Adipocyte (in vitro differentiated cells): Measurements from ENCODE around the gene TMPRSS3.

Source experiments
- DNase-seq: peaks from one replicate; pipeline ENCODE4 v3.0.0-alpha.2; 2015; ENCODE audit warnings: low read depth
- H3K27me3 ChIP-seq: replicated peaks from 2 replicates; pipeline ENCODE4 v1.7.0; 2013; ENCODE audit warnings: mild to moderate bottlenecking, low read length, moderate library complexity; ENCODE audit not compliant: control insufficient read depth, insufficient read depth
- H3K36me3 ChIP-seq: 2 replicates; pipeline ENCODE4 v1.7.0; 2013; ENCODE audit warnings: low read length, mild to moderate bottlenecking, moderate library complexity; ENCODE audit not compliant: control insufficient read depth, insufficient read depth, severe bottlenecking
- H3K4me1 ChIP-seq: 2 replicates; pipeline ENCODE4 v1.7.0; 2013; ENCODE audit warnings: mild to moderate bottlenecking, low read length, moderate library complexity; ENCODE audit not compliant: control insufficient read depth, insufficient read depth
- H3K4me3 ChIP-seq: 2 replicates; pipeline ENCODE4 v1.7.0; 2013; ENCODE audit warnings: mild to moderate bottlenecking, low read length, moderate library complexity
- H3K9ac ChIP-seq: 2 replicates; pipeline ENCODE4 v1.7.0; 2013; ENCODE audit warnings: mild to moderate bottlenecking, low read length, moderate library complexity
- H3K9me3 ChIP-seq: 2 replicates; pipeline ENCODE4 v1.7.0; 2013; ENCODE audit warnings: mild to moderate bottlenecking, low read length, moderate library complexity; ENCODE audit not compliant: control insufficient read depth

The TMPRSS3 gene

GRCh38 chr21:42377211-42377950 is 18.5 kb downstream of the TMPRSS3 start:
- H3K9ac ChIP-seq: no peak overlapping the region
- no peak overlapping the region for H3K4me3 ChIP-seq
- no peaks in the 10 kb centered on the region for H3K9me3 ChIP-seq
- H3K4me1 ChIP-seq: no peaks in the 10 kb centered on the region
- H3K36me3 ChIP-seq: no peaks in the 10 kb centered on the region
- DNase-seq: no peak
- peaks cover 69% of the 10 kb centered on the region for H3K27me3 ChIP-seq

GRCh38 chr21:42376338-42376982 is 19.4 kb downstream of the TMPRSS3 start:
- H3K4me3 ChIP-seq: no peak overlapping the region
- H3K36me3 ChIP-seq: no peaks in the 10 kb centered on the region
- H3K4me1 ChIP-seq: no peaks in the 10 kb centered on the region

DNA sequence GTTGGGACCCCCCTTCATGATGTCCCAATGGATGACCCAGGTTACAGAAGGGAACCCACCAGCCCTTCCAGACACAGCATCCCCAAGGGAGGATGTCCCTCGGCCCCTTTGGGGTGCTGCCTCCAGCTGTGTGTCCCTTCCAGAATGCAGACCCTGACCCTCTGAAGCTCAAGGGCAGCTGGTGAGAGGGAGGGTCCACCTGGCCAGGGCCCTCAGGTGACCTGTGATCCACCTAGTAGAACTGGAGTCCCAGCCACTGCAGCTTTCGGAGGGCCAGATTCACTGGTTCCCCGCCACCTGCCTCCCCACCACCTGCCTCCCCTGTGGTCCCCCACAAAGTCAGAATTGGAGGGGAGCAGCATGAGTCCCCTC is 19.9 kb downstream of the TMPRSS3 start:
- Histone ChIP-seq H3K4me1 (no peaks in the 10 kb centered on the region), H3K9ac (no peak overlapping the region), H3K4me3 (no peak overlapping the region), H3K9me3 (no peaks in the 10 kb centered on the region), H3K27me3 (peaks cover 63% of the 10 kb centered on the region), H3K36me3 (no peaks in the 10 kb centered on the region)
- DNase-seq: no peak

More at GRCh38 chr21:42376338-42376982, 19.4 kb downstream of the TMPRSS3 start:
- DNase-seq: no peak
- Histone ChIP-seq H3K27me3 (peaks cover 63% of the 10 kb centered on the region), H3K9ac (no peak overlapping the region), H3K9me3 (no peaks in the 10 kb centered on the region)

- H3K9me3 ChIP-seq: no peaks in the 10 kb centered on the region
- H3K4me3 ChIP-seq: no peak overlapping the region
- H3K36me3 ChIP-seq: no peaks in the 10 kb centered on the region
- DNase-seq: no peak
- no peak overlapping the region for H3K9ac ChIP-seq
- no peaks in the 10 kb centered on the region for H3K4me1 ChIP-seq
- peaks cover 66% of the 10 kb centered on the region for H3K27me3 ChIP-seq
Measured at GRCh38 chr21:42375506-42375905, 20.3 kb downstream of the TMPRSS3 start.

GRCh38 chr21:42374864-42375499 is 20.9 kb downstream of the TMPRSS3 start:
- Histone ChIP-seq H3K27me3 (peaks cover 64% of the 10 kb centered on the region), H3K4me1 (no peaks in the 10 kb centered on the region), H3K9me3 (no peaks in the 10 kb centered on the region), H3K9ac (no peak overlapping the region), H3K36me3 (no peaks in the 10 kb centered on the region), H3K4me3 (no peak overlapping the region)
- DNase-seq: no peak

DNA sequence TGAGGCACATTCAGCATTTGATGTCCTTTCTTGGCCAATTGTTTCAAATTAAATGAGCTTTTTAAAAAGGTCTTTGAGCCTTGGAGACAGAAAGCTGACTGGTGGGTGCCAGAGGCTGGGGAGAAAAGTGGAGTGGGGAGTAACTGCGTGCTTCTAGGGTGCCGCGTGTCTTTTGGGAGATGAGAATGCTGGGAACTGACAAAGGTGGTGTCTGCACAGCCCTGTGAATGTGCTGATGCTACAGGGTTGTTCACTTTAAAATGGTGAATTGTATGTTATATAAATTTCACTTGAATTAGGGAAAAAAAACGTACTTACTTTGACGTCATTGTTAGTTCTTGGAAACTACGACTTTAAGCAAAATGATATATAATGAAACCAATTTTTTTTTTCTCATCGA is 21.4 kb downstream of the TMPRSS3 start:
- Histone ChIP-seq H3K9ac (no peak overlapping the region), H3K27me3 (peaks cover 58% of the 10 kb centered on the region), H3K4me3 (no peak overlapping the region), H3K9me3 (no peaks in the 10 kb centered on the region), H3K36me3 (no peaks in the 10 kb centered on the region), H3K4me1 (no peaks in the 10 kb centered on the region)
- no peak for DNase-seq

- Histone ChIP-seq H3K9me3 (no peaks in the 10 kb centered on the region), H3K27me3 (peaks cover 59% of the 10 kb centered on the region)
Measured at GRCh38 chr21:42373908-42374455, 21.9 kb downstream of the TMPRSS3 start.

GRCh38 chr21:42373196-42373907 is 22.5 kb downstream of the TMPRSS3 start:
- Histone ChIP-seq H3K36me3 (no peaks in the 10 kb centered on the region), H3K4me1 (no peaks in the 10 kb centered on the region), H3K9me3 (no peaks in the 10 kb centered on the region), H3K4me3 (no peak overlapping the region), H3K27me3 (peaks cover 59% of the 10 kb centered on the region), H3K9ac (no peak overlapping the region)
- DNase-seq: no peak

More at GRCh38 chr21:42373908-42374455, 21.9 kb downstream of the TMPRSS3 start:
- H3K4me3 ChIP-seq: no peak overlapping the region
- DNase-seq: no peak
- no peak overlapping the region for H3K9ac ChIP-seq
- no peaks in the 10 kb centered on the region for H3K36me3 ChIP-seq
- no peaks in the 10 kb centered on the region for H3K4me1 ChIP-seq

DNA sequence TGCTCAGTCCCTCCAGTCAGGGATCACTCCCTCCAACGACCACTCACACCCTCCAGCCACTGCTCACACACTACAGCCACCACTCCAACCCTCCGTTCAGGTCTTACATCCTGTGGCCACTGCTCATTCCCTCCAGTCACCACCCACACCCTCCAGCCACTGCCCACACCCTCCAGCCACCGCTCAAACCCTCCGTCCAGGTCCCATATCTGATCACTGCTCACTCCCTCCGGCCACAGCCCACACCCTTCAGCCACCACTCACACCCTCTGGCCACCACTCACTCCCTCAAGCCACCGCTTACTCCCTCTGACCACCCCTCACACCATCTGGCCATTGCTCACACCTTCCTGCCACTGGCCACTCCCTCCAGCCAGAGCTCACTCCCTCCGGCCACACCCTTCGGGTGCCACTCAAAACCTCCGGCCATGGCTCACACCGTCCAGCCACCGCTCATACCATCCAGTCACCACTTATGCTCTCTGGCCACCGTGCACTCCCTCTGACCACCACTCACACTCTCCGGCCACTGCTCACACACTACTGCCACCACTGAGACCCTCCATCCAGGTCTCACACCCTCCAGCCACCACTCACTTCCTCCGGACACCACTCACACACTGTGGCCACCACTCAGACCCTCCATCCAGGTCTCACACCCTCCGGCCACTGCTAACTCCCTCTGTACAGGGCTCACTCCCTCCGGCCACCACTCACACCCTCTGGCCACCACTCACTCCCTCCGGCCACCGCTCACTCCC is 24.8 kb downstream of the TMPRSS3 start:
- Histone ChIP-seq H3K36me3 (no peaks in the 10 kb centered on the region), H3K4me1 (no peaks in the 10 kb centered on the region), H3K9ac (no peak overlapping the region), H3K4me3 (no peak overlapping the region), H3K9me3 (no peaks in the 10 kb centered on the region), H3K27me3 (peaks cover 51% of the 10 kb centered on the region)
- no peak for DNase-seq

- no peaks in the 10 kb centered on the region for H3K36me3 ChIP-seq
- no peak overlapping the region for H3K9ac ChIP-seq
- peaks cover 43% of the 10 kb centered on the region for H3K27me3 ChIP-seq
- DNase-seq: no peak
- H3K4me3 ChIP-seq: no peak overlapping the region
- no peaks in the 10 kb centered on the region for H3K4me1 ChIP-seq
- no peaks in the 10 kb centered on the region for H3K9me3 ChIP-seq
Measured at GRCh38 chr21:42369821-42370220, 26.0 kb downstream of the TMPRSS3 start.
